Measurements from ENCODE around the gene MBNL1. TPM values are rescaled to one million over a fixed set of nuclear protein-coding genes. Genes with fewer than 3 reads are reported as not detected.

The MBNL1 gene
- total and polyA plus RNA-seq, 2 of the 4 experiments (the other 2 are of a cell fraction): 127 to 664 TPM

GRCh38 chr3:152260529-152260928 lies 8.2 kb upstream of the MBNL1 start:
- TF ChIP-seq MAFK (IDR thresholded peaks at IDR 0.05; ENCODE audit: low read depth, low read length) (peak; percentile 49; the same call in 1 of the 2 replicates), ELK1 (IDR thresholded peaks at IDR 0.05; ENCODE audit: borderline replicate concordance, low read depth, low read length) (no peak), MXI1 (IDR thresholded peaks at IDR 0.05; ENCODE audit: borderline replicate concordance, low read depth, low read length) (no peak), RAD21 (IDR thresholded peaks at IDR 0.05; ENCODE audit: low read length) (no peak)
- Histone ChIP-seq H3K4me3 (ENCODE audit: insufficient read depth, low read depth, low read length) (no peak overlapping the region), H3K36me3 (ENCODE audit: control insufficient read depth, insufficient read depth, low read length) (no peaks in the 10 kb centered on the region), H2AK9ac (replicated peaks; ENCODE audit: low read depth, low read length, poor library complexity) (no peak overlapping the region), H3K56ac (ENCODE audit: extremely low read depth, insufficient read depth, low read length) (no peak overlapping the region), H3K23ac (ENCODE audit: low read depth, low read length) (no peak overlapping the region), H3K79me1 (ENCODE audit: low read depth in 1 of 2, low read length in 2 of 2) (no peaks in the 10 kb centered on the region; a peak in 1 of 4 replicates), H2AFZ (replicated peaks; ENCODE audit: low read length, poor library complexity) (no peak overlapping the region), H4K91ac (ENCODE audit: insufficient read depth, low read depth, low read length) (no peak overlapping the region), H4K8ac (ENCODE audit: low read depth in 2 of 2, low read length in 2 of 2) (no peak overlapping the region), H3K4me1 (ENCODE audit: control insufficient read depth, insufficient read depth, low read length) (peaks cover 10% of the 10 kb centered on the region; the same call in 1 of the 2 replicates), H3K14ac (replicated peaks; ENCODE audit: low read depth, low read length) (no peak overlapping the region), H4K20me1 (ENCODE audit: insufficient read depth, low read length) (no peaks in the 10 kb centered on the region), H4K5ac (ENCODE audit: low read depth, low read length) (no peak overlapping the region), H2BK120ac (ENCODE audit: low read depth, low read length) (no peak overlapping the region), H3K9ac (ENCODE audit: low read depth, low read length) (no peak overlapping the region), H3K4me2 (ENCODE audit: low read depth, low read length) (no peak overlapping the region), H3K9me1 (ENCODE audit: insufficient read depth, low read length) (no peaks in the 10 kb centered on the region), H2AK5ac (ENCODE audit: low read depth, low read length) (peak overlapping the region; percentile 69; the same call in 1 of the 2 replicates), H3K4ac (ENCODE audit: low read depth, low read length) (no peak overlapping the region), H3K27me3 (ENCODE audit: control insufficient read depth, insufficient read depth, low read length) (no peaks in the 10 kb centered on the region), H2BK20ac (ENCODE audit: low read depth, low read length) (peak overlapping the region; percentile 39; the same call in 1 of the 2 replicates), H3K18ac (ENCODE audit: low read depth, low read length) (no peak overlapping the region), H3K27ac (ENCODE audit: insufficient read depth, low read length) (no peak overlapping the region), H3K9me3 (ENCODE audit: control insufficient read depth, insufficient read depth, low read length) (no peaks in the 10 kb centered on the region), H2BK15ac (ENCODE audit: low read depth, low read length) (no peak overlapping the region), H2BK5ac (ENCODE audit: low read depth, low read length, poor library complexity, severe bottlenecking) (no peak overlapping the region)
- no TSS peak for BruUV-seq (replicated peaks)
- intact Hi-C loops (cut with micrococcal nuclease) (loop anchor here (10.0 kb wide), 1 partner anchor 46 kb away; no protein-coding TSS in a partner anchor), dilution Hi-C loops (cut with HindIII; ENCODE audit: low sequenced_read_pairs, unreplicated experiment) (no loop called here), in situ Hi-C loops (cut with MboI; ENCODE audit: low sequenced_read_pairs) (no loop called here)
- no peak for DNase-seq
- no CpG with 5 or more reads among the region's 1 CpG for WGBS, 2 experiments (ENCODE audit: extremely low coverage in 2 of 2, insufficient read length in 1 of 2)
- ChIA-PET POLR2A (ENCODE audit: unreplicated experiment) (no interaction called here), CTCF (no interaction called here)
- no peak for ATAC-seq (ENCODE audit: low read depth)
